GM12801 (cell line): ENCODE results near the gene CGN.

Source experiments
- CTCF ChIP-seq: IDR thresholded peaks from one replicate; pipeline ENCODE4 v1.5.1; 2011; ENCODE audit warnings: control low read depth; ENCODE audit not compliant: insufficient read length; ENCODE audit errors: extremely low read depth

The CGN gene

GRCh38 chr1:151585622-151586021 is 74.4 kb downstream of the CGN start:
- no peak for TF ChIP-seq CTCF
